Motor neuron (in vitro differentiated cells): ENCODE data around the gene ZNF714. TPM values are rescaled to one million over a fixed set of nuclear protein-coding genes. Genes with fewer than 3 reads are reported as not detected.
"Not testable (repeated sequence)": the region's sequence is repeated elsewhere in the genome, so short reads cannot be mapped to it uniquely, and the experiment has no call there.

ENCODE experiments used
- ATAC-seq, 8 experiments: fragments of 200-7000 bp; cut with Tn5 transposase; replicated peaks in 6 of 8; 2 replicates each; pipeline ENCODE4 v1.8.0; 2021; ENCODE audit warnings: mild to moderate bottlenecking in 8 of 8, moderate library complexity in 8 of 8
- H3K27ac ChIP-seq, 2 donors: fragments of 250-450 bp; sonication (Bioruptor Pico); 2 replicates each; pipeline ENCODE4 v1.9.0; 2021; ENCODE audit warnings: antibody characterized with exemption in 2 of 2, mild to moderate bottlenecking in 2 of 2, moderate library complexity in 1 of 2
- H3K4me1 ChIP-seq, 2 donors: fragments of 250-450 bp; sonication (Bioruptor Pico); replicated peaks in 1 of 2; 2 replicates each; pipeline ENCODE4 v1.6.1; 2021; ENCODE audit warnings: antibody characterized with exemption in 2 of 2, mild to moderate bottlenecking in 2 of 2, moderate library complexity in 1 of 2
- H3K4me3 ChIP-seq, 5 donors: fragments of 250-450 bp; sonication (Bioruptor Pico); 2 replicates each; pipeline ENCODE4 v1.9.0; 2021; ENCODE audit warnings: antibody characterized with exemption in 5 of 5, mild to moderate bottlenecking in 5 of 5, moderate library complexity in 4 of 5
- WGBS, 10 experiments: fragments of 450-650 bp; shearing (Covaris generic); methylation state at CpG; one replicate each; pipeline ENCODE4 v1.0.0; 2022; 5-methylcytosine and 5-hydroxymethylcytosine counted together
- in situ Hi-C, 9 experiments: fragments of 400-800 bp; cut with MboI; loops; one replicate each; pipeline ENCODE4 v1.15.0; 2021; ENCODE audit warnings: low sequenced_read_pairs in 9 of 9, low pct_unique_long_range_greater_than_20kb in 2 of 9; ENCODE audit not compliant: unreplicated experiment in 9 of 9
- total RNA-seq, 8 experiments: library from RNA; unstranded; fragments of 300-600 nt; gene quantifications; 2 replicates each; pipeline versions ENCODE4 v1.2.3 to v1.2.4, GENCODE V29; 2022

Gene ZNF714
- total RNA-seq, 8 experiments from 2014 or later = 2.7 to 18.4 (median 14.3) TPM

DNA sequence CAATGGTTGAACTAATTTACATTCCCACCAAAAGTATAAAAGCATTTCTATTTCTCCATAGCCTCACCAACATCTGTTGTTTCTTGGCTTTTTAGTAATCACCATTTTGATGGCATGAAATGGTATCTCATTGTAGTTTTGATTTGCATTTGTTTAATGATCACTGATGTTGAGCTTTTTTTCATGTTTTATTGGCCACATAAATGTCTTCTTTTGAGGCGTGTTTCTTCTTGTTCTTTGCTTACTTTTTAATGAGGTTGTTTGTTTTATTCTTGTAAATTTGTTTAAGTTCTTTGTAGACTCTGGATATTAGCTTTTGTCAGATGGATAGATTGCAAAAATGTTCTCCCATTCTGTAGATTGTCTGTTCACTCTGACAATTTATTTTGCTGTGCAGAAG lies 28.2 kb downstream of the ZNF714 start:
- H3K4me1 ChIP-seq = no peaks in the 10 kb centered on the region
- 20 to 100% (median 89%) methylated on average over 1 of the region's 1 CpG; no CpG with 5 or more reads in 1 of the 10 experiments for WGBS, 10 experiments
- H3K4me3 ChIP-seq = no peak overlapping the region
- no peak for ATAC-seq
- no peak overlapping the region for H3K27ac ChIP-seq
- in situ Hi-C loops = no loop called here

DNA sequence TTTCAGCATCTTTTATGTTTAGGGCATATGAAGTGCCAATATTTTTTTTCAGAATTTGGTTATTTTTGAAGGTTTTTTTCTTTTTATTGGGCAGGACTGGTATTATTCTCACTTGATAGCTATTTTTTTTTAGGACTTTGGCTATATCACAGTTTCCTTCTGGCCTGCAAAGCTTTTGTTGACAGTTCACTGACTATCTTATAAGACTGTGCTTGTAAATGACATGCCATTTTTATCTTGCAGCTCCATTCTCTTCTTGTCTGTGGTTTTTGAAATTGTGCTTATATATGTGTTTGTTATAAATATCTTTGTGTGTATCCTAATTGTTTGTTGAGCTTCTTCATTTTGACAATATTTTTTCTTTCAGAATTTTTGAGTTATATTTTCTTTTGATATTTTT lies 33.4 kb downstream of the ZNF714 start:
- Histone ChIP-seq H3K4me1 (no peaks in the 10 kb centered on the region), H3K27ac (no peak overlapping the region), H3K4me3 (no peak overlapping the region)
- in situ Hi-C loops = no loop called here
- no peak for ATAC-seq

DNA sequence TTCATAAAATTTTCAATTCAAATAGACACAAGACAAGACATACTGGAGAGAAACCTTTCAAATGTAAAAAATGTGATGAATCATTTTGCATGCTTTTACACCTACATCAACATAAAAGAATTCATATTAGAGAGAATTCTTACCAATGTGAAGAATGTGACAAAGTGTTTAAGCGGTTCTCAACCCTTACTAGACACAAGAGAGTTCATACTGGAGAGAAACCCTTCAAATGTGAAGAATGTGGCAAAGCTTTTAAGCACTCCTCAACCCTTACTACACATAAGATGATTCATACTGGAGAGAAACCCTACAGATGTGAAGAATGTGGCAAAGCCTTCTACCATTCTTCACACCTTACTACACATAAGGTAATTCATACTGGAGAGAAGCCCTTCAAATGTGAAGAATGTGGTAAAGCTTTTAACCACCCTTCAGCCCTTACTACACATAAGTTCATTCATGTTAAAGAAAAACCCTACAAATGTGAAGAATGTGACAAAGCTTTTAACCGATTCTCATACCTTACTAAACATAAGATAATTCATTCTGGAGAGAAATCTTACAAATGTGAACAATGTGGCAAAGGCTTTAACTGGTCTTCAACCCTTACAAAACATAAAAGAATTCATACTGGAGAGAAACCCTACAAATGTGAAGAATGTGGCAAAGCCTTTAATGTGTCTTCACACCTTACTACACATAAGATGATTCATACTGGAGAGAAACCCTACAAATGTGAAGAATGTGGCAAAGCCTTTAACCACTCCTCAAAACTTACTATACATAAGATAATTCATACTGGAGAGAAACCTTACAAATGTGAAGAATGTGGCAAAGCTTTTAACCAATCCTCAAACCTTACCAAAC lies 35.3 kb downstream of the ZNF714 start:
- no peak for ATAC-seq
- no peak overlapping the region for H3K4me3 ChIP-seq
- in situ Hi-C loops = no loop called here
- H3K4me1 ChIP-seq = no peaks in the 10 kb centered on the region
- H3K27ac ChIP-seq = no peak overlapping the region
- WGBS, 10 experiments = 33 to 100% (median 89%) methylated on average over 1 to 2 of the region's 2 CpGs

DNA sequence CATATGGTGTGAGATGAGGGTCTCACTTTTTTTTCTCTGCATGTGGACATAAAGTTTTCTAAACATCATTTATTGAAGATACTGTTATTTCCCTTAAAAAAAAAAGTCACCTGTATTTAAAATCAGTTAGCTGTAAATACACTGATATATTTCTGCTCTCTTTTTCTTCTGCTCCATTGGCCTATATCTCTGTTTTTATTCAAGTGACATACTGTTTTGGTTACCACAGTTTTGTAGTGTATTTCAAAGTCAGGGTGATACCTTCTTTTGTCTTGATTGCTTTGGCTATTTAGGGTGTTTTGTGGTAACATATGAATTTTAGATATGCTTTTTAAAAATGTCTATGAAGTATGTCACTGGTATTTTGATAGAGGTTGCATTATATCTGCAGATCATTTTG lies 44.1 kb downstream of the ZNF714 start:
- no peak overlapping the region for H3K4me3 ChIP-seq
- no peak overlapping the region for H3K27ac ChIP-seq
- no peaks in the 10 kb centered on the region for H3K4me1 ChIP-seq
- no peak for ATAC-seq
- in situ Hi-C loops = no loop called here

DNA sequence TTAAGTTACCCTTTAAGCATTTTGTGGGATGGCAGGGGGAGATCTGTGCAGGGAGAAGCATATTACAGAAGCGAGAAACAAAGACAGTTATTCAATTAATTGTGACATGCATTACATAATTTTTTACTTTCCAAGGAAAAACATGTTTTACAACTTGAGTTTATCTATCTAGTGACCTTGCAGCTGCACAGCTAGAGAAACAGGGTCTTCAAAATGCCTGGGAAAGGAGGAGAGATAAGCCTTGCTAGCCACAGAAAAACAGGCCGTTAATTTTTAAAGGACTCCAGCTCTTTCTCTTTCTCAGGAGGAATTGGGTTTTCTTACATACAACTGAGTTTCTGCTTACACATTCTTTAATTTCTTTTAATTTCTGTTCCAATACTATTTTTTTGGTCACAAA lies 45.0 kb downstream of the ZNF714 start:
- no peak for ATAC-seq
- Histone ChIP-seq H3K4me3 (no peak overlapping the region), H3K27ac (no peak overlapping the region), H3K4me1 (no peaks in the 10 kb centered on the region)
- in situ Hi-C loops = no loop called here
- WGBS, 10 experiments = 38 to 100% (median 72%) methylated on average over 1 to 2 of the region's 2 CpGs; no CpG with 5 or more reads in 1 of the 10 experiments

DNA sequence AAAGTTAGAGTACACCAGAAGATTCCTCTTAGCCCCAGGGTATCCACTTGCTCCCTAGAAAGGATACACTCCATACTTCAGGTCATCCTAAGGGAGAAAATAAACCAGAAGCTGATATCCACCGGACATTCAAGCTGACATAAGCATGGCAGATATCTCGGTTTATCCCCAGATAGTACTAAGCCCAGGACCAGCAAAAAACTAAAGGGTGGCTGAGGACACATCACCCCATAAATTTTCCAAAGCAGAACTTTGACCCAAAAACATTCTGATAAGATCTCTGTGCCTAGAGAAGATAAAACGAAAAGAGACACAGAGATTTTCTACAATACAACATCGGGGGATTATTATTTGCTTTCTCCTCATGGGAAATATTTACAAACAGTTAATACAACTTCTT lies 45.9 kb downstream of the ZNF714 start:
- in situ Hi-C loops = no loop called here
- no peak for ATAC-seq
- Histone ChIP-seq H3K4me1 (no peaks in the 10 kb centered on the region), H3K4me3 (no peak overlapping the region), H3K27ac (no peak overlapping the region)
- WGBS, 10 experiments = 25 to 98% (median 73%) methylated on average over 2 to 4 of the region's 4 CpGs; no CpG with 5 or more reads in 2 of the 10 experiments

DNA sequence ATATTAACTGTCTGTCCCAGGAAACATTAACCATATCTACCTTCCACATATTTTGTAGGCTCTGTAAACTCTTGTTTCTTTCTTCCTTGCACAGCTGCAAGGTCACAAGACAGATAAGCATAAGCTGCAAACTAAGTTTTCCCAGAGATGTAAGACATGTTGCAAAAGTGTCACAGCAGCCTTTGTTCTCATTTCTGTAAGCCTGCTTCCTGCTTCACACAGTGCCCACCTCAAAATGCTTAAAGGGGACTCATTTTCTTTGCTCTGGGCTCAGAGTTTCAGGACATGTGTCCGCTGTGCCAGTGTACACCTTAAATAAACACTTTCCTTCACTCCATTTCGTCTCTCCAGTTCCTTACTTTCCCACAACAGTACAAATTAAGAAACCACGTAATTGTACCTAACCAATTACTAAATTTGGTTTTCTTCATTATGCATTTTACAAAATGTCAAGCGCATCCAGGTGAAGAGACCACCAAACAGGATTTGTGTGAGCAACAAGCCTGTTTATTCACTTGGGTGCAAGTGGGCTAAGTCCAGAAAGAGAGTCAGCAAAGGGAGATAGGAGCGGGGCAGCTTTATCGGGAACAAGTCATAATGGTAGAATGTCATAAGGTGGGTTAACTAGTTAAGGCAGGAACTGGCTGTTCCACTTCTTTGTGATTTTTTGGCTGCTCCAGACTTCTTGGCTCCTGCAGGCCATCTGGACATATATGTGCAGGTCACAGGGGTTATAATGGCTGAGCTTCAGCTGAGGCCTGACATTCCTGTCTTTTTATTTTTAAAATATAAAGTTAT lies 47.1 kb downstream of the ZNF714 start:
- no peak overlapping the region for H3K4me3 ChIP-seq
- in situ Hi-C loops = no loop called here
- WGBS, 10 experiments = 50 to 100% (median 79%) methylated on average over 1 to 6 of the region's 6 CpGs; no CpG with 5 or more reads in 1 of the 10 experiments
- no peaks in the 10 kb centered on the region for H3K4me1 ChIP-seq
- ATAC-seq = no peak
- H3K27ac ChIP-seq = no peak overlapping the region

DNA sequence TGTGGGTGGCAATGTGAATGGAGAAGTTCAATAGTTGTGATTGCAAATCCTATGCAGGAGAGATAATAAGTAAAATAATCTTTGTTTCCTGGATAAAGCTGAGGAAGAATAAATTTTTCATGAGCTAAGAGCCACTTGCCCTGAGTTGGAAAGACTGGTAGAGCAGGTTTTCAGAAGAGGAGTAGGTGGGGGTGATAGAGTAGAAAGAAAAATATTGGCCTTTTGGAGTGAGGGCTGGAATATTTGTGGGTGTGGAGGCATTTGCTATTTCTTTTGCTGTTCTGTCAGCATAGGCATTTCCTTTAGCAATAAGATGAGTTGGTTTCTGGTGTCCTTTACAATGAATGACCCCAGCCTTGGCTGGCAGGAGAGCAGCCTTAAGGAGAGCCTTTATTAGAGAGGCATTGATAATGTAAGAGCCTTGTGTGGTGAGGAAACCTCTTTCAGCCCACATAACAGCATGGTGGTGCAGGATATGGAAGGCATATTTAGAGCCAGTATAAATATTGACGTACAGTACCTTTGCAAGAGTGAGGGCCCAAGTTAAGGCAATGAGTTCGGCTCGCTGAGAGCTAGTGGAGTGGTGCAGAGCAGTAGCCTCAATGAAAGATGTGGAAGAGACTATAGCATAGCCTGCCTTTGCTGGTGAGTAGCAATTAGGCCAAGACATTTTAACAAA lies 48.2 kb downstream of the ZNF714 start:
- no peak overlapping the region for H3K4me3 ChIP-seq
- WGBS, 10 experiments = 33 to 100% (median 70%) methylated on average over 1 to 3 of the region's 3 CpGs; no CpG with 5 or more reads in 5 of the 10 experiments
- H3K4me1 ChIP-seq = no peaks in the 10 kb centered on the region
- no peak overlapping the region for H3K27ac ChIP-seq
- in situ Hi-C loops = no loop called here
- ATAC-seq = no peak

DNA sequence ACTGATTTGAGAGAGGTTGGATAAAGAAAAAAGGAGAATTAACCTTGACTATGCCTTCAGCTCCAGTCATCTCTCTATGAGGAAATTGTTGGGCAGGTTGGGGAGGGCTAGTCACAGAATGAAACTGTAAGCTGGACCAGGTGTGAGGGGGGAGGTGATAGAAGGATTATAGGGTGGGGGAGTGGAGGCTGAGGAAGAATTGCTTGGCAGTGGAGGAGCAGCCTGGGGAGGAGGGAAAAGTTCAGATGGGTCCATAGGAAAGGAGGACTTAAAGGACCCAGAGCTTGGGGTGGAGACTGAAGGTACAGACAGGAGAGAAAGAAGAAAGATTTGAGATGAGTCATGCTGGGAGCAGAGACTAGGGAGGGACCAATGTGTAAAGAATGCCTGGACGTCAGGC lies 51.6 kb downstream of the ZNF714 start:
- in situ Hi-C loops = no loop called here
- ATAC-seq = no peak
- no peak overlapping the region for H3K27ac ChIP-seq
- no peak overlapping the region for H3K4me3 ChIP-seq
- WGBS, 10 experiments = 0 to 33% (median 24%) methylated on average over 1 of the region's 1 CpG; no CpG with 5 or more reads in 4 of the 10 experiments
- H3K4me1 ChIP-seq = no peaks in the 10 kb centered on the region

DNA sequence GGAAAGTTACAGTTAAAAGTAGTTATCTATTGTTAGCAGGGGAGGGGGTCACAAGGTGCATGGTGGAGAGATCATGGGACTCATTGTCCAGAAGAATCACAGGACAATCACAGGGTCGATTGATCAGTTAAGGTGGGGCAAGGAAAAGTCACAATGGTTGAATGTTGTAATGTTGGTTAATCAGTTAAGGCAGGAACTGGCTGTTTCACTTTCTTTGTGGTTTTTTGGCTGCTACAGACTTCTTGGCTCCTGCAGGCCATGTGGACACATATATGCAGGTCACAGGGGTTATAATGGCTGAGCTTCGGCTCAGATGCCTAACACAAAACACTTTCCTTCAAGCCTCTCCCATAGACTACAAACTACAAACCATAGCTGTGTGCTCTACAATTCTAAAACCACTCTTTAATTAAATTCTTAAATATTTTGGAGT lies 52.9 kb downstream of the ZNF714 start:
- Histone ChIP-seq H3K4me1 (no peaks in the 10 kb centered on the region), H3K27ac (no peak overlapping the region), H3K4me3 (no peak overlapping the region)
- WGBS, 10 experiments = 16 to 85% (median 61%) methylated on average over 2 of the region's 2 CpGs; no CpG with 5 or more reads in 7 of the 10 experiments
- ATAC-seq = no peak
- in situ Hi-C loops = no loop called here

DNA sequence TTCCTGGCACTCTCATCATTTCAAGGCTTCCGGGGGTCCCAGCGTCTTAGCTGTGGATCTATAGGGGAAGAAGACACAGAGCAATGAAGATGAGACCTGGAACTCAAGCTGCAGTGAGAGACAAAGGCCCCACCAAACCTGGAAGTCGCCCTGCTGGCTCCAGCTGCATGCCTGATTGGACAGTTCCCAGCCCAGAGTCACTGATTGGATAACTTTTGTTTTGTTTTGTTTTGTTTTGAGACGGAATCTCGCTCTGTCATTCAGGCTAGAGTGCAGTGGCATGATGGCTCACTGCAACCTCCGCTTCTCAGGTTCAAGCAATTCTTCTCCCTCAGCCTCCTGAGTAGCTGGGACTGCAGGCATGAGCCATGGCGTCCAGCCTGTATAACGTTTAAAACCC lies 53.4 kb downstream of the ZNF714 start:
- in situ Hi-C loops = no loop called here
- Histone ChIP-seq H3K4me3 (no peak overlapping the region), H3K4me1 (no peaks in the 10 kb centered on the region), H3K27ac (no peak overlapping the region)
- peak in 1 of 8 experiments; percentile 30 for ATAC-seq
- 56 to 81% (median 70%) methylated on average over 2 to 6 of the region's 8 CpGs; no CpG with 5 or more reads in 5 of the 10 experiments for WGBS, 10 experiments

DNA sequence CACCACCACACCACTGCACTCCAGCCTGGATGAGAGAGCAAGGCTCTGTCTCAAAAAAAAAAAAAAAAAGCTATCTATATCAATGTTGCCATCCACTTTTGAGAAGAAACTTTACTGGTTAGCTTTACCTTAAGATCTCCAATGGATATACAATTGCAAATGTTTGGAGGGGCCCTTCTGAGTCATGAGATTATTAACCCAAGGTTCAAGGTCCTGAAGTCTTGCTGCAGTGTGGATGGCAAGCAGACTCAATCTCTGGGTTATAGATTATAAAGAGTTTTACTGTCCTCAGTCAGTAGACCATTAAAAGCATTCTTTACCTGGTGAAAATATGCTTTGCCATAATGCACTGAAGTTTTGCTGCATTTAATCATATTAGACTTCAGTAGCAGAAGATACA lies 56.1 kb downstream of the ZNF714 start:
- H3K27ac ChIP-seq = no peak overlapping the region
- peaks cover 0 to 2% of the 10 kb centered on the region in 2 donors for H3K4me1 ChIP-seq
- in situ Hi-C loops = no loop called here
- H3K4me3 ChIP-seq = no peak overlapping the region
- ATAC-seq = no peak

DNA sequence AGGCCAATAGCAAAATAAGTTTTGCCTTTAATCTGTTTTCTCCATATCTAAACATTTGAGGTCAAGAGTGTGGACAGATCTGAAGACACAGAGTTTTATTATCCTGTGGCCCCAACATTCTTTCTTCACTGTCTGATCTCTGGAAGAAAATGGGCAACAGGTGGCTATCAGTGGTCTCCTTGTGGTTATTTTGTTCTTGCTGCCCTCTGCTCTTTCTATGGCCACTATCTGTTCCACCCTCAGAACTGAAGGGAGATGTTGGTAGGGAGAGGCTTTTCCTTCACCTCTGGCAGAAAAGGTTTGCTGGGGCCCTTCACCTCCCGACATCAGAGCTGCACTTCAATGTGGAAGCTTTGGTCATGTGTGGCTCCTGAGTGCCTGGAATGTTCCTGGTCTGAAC lies 59.0 kb downstream of the ZNF714 start:
- ATAC-seq, H3K27ac ChIP-seq, in situ Hi-C loops, H3K4me3 ChIP-seq, H3K4me1 ChIP-seq: not testable (repeated sequence)
- WGBS, 10 experiments = 80 to 100% (median 100%) methylated on average over 1 of the region's 1 CpG; no CpG with 5 or more reads in 5 of the 10 experiments
